HG03457 (cell line): Measurements from ENCODE around the gene COG3.

ENCODE experiments used
- ATAC-seq: cut with Tn5 transposase; IDR thresholded peaks from one replicate; pipeline ENCODE4 v1.9.1; 2021; ENCODE audit warnings: moderate number of reproducible peaks; ENCODE audit not compliant: unreplicated experiment

COG3 gene

DNA sequence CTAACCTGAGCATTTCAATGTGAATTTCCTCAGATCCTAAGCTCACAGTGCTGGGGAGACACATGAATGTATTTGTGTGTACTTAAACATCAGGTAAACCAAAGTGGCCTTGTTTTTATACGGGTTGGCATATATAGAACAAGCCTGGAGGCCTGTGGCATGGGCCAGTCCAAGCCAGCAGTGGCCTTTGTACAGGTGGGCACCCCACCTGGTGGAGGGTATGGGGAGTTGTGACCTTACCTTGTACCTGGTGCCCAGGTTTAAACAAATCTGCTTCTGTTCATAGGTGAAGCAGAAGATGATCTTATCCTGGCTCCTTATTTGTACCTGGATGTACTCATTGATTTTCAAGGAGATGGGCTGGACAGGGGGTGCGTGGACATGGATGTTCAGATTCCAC, 79.8 kb downstream of the COG3 start:
- no peak for ATAC-seq

- ATAC-seq: no peak
These were observed 81.1 kb downstream of the COG3 start for GRCh38 chr13:45545686-45546409.

DNA sequence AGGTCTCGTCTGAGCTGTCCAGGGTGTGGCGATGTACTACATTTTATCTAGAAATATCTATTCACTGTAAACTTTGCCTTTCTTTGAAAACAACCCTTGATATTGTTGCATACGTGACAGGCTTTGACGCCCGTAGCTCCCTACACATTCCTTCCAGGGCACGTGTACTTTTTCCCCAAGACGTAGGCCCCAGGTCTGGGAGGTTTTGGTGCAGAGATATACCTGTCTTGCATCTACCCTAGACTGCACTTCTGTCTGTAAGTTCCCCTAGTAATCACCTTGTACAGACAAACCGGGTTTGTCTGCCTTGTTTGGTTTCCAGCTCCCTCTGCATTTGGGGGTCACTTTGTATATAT, 81.6 kb downstream of the COG3 start:
- ATAC-seq: no peak

DNA sequence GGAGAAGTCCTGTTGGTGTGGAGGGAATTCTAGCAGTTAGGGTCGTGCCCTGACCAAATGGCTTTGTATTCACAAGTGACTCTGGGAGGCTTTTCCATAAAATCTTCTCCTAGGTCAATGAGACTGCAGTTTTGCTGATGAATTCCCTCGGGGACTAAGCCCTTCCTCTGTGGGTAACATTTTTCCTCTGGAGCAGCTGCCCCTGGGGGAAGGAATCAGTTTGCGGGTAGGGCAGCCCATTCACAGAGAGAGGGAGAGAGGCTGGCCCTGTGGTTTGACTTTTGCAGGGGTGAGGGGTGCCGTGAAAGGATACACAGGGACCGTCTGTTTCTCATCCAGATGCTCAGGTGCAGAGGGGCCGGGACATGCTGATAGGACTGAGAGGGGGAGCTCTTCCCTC, 83.5 kb downstream of the COG3 start:
- no peak for ATAC-seq

GRCh38 chr13:45554604-45555109, 89.9 kb downstream of the COG3 start:
- ATAC-seq: no peak

DNA sequence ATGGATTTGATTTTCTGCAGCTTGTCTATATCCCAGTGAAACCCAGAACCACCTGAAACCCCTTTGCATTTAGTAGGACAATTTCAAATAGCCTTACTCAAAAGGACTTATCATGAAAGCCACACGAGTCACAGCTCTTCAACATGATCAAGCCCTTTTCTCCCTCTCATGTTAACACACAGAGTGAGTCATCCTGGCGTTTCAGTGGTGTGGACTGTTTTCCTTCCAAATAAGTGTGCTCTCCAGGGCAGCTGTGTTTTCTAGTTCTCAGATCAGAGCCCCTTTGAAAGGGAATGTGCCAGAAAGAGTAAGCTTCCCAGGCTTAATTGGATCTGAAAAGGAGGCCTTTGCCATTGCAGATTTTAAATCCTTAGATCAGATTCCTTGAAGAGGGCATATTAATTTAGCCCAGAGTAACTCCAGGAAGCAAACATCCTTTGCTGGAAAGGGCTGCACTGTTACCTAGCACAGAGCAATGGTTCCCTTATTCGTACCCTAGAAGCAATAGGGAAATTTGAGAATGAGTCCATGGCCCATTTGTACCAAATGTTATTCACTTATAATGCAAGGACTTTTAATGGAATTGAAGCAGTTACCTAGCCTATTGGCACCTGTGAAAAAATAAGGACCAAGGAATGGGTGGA, 99.5 kb downstream of the COG3 start:
- no peak for ATAC-seq

DNA sequence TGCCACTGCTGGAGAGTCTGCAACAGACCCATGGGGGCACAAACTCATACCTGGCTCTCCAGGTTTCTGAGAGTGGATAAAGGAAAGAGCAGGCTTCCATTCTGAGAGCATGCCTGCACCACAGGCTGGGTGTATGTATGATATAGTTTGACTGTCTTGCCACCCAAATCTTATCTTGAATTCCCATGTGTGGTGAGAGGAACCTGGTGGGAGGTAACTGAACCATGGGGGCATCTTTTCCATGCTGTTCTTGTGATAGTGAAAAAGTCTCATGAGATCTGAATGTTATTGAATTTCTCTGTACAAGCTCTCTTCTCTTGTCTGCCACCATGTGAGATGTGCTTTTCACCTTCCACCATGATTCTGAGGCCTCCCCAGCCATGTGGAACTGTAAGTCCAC, 100.6 kb downstream of the COG3 start:
- ATAC-seq: no peak

- no peak for ATAC-seq
These were observed 110.5 kb downstream of the COG3 start for GRCh38 chr13:45575146-45575829.

GRCh38 chr13:45575830-45576180, 111.1 kb downstream of the COG3 start:
- no peak for ATAC-seq

GRCh38 chr13:45576466-45576865, 111.7 kb downstream of the COG3 start:
- no peak for ATAC-seq

GRCh38 chr13:45582408-45583076, 117.8 kb downstream of the COG3 start:
- ATAC-seq: no peak

DNA sequence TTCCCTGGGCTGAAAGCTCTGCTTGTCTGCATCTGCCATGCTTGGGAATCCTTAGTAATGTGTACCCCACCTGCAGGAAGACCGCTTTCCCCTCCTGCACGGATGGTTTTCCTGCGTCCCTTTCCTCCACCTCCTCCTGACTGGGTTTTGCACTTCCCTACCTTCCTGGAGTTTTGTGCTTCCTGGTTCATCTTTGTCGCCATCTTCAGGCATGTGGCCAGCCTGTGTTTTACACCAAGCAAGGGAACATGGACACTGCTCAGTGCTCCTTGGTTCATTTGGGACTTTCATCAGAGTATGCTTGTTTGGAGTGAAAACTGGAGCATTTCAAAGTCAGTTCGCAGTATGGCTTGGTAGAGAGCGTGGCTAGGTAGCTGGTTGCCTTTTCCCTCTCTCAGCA, 120.1 kb downstream of the COG3 start:
- no peak for ATAC-seq
